ENCODE data around the gene RNU6-7. TPM values are rescaled to one million over a fixed set of nuclear protein-coding genes. Genes with fewer than 3 reads are reported as not detected.

The RNU6-7 gene
- total RNA-seq, 1 experiment from 2014 or later: not detected

DNA sequence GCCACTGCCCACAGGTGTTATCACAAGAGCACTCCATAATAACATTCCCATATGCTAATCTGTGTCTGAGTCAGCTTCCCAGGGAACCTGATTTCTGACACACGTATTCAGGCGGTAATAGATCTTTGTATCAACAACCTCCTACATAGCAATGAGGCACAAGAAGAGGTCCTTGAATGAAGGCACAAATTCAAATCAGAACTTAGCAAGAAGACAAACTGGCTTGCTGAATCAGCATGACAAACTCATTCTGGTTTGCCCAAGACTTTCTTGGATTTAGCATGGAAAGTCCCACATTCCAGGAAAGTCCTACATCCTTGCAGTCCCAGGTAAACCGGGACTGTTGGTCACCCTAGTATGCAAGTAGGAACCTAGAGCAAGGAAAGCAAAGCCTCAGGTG, 33.9 kb upstream of the RNU6-7 start:
- no peak overlapping the region for H3K4me3 ChIP-seq (ENCODE audit: low read length)
- no peaks in the 10 kb centered on the region for H4K20me1 ChIP-seq (ENCODE audit: low read length)
- H3K9ac ChIP-seq (ENCODE audit: low read length): no peak overlapping the region
- no peak overlapping the region for H3K4me2 ChIP-seq (ENCODE audit: low read length)
- H3K36me3 ChIP-seq (ENCODE audit: low read depth, low read length): no peaks in the 10 kb centered on the region
- no peaks in the 10 kb centered on the region for H3K79me2 ChIP-seq (ENCODE audit: low read length)
- H2AFZ ChIP-seq (ENCODE audit: low read length): no peak overlapping the region
- H3K9me2 ChIP-seq (replicated peaks; ENCODE audit: low read length): no peaks in the 10 kb centered on the region
- intact Hi-C loops (cut with micrococcal nuclease): no loop called here
- H3F3A ChIP-seq (ENCODE audit: low read length, unreplicated experiment): no peaks in the 10 kb centered on the region
- H3K4me1 ChIP-seq (ENCODE audit: insufficient read depth, low read length): no peaks in the 10 kb centered on the region
- POLR2A ChIA-PET (ENCODE audit: unreplicated experiment): no interaction called here
- no peak overlapping the region for H3K27ac ChIP-seq (ENCODE audit: low read length)
- CTCF ChIA-PET: no interaction called here
- ATAC-seq (no peak), DNase-seq (no peak)
- no TSS peak for BruUV-seq (replicated peaks)
- no peaks in the 10 kb centered on the region for H3K9me3 ChIP-seq (ENCODE audit: low read length)
- TF ChIP-seq EZH2 (IDR thresholded peaks at IDR 0.05; ENCODE audit: low read length, unreplicated experiment) (no peak), EZH2phosphoT487 (IDR thresholded peaks at IDR 0.05; ENCODE audit: borderline replicate concordance, low read length) (no peak)
- TF ChIP-seq, protein P1, sequence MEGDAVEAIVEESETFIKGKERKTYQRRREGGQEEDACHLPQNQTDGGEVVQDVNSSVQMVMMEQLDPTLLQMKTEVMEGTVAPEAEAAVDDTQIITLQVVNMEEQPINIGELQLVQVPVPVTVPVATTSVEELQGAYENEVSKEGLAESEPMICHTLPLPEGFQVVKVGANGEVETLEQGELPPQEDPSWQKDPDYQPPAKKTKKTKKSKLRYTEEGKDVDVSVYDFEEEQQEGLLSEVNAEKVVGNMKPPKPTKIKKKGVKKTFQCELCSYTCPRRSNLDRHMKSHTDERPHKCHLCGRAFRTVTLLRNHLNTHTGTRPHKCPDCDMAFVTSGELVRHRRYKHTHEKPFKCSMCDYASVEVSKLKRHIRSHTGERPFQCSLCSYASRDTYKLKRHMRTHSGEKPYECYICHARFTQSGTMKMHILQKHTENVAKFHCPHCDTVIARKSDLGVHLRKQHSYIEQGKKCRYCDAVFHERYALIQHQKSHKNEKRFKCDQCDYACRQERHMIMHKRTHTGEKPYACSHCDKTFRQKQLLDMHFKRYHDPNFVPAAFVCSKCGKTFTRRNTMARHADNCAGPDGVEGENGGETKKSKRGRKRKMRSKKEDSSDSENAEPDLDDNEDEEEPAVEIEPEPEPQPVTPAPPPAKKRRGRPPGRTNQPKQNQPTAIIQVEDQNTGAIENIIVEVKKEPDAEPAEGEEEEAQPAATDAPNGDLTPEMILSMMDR (conservative IDR thresholded peaks at IDR 0.05; ENCODE audit: low read depth, low read length): no peak
- H3K27me3 ChIP-seq (ENCODE audit: low read length): no peaks in the 10 kb centered on the region

DNA sequence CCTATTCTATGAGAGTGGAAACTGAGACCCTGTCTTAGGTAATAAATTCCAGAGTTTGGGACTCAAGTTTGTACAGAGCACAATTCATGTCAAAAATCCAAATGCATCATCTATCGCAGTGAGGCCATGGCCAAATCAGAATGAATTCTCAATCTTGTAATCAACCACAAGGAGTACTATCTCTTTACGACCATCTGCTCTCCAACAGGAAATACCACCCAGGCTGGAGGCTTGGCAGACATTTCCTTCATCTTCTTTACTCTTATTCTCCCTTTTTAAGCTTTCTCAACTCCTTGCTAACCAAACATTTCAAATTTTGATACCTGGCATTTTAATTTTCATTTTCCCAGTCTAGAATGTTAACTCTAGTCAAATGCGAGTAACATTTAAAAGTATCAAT, 32.7 kb upstream of the RNU6-7 start:
- no TSS peak for BruUV-seq (replicated peaks)
- Histone ChIP-seq H3K4me2 (ENCODE audit: low read length) (no peak overlapping the region), H3K27ac (ENCODE audit: low read length) (no peak overlapping the region), H3F3A (ENCODE audit: low read length, unreplicated experiment) (no peaks in the 10 kb centered on the region), H3K79me2 (ENCODE audit: low read length) (no peaks in the 10 kb centered on the region), H3K9me3 (ENCODE audit: low read length) (no peaks in the 10 kb centered on the region), H2AFZ (ENCODE audit: low read length) (no peak overlapping the region), H4K20me1 (ENCODE audit: low read length) (no peaks in the 10 kb centered on the region), H3K9ac (ENCODE audit: low read length) (no peak overlapping the region), H3K36me3 (ENCODE audit: low read depth, low read length) (no peaks in the 10 kb centered on the region), H3K27me3 (ENCODE audit: low read length) (no peaks in the 10 kb centered on the region), H3K9me2 (replicated peaks; ENCODE audit: low read length) (no peaks in the 10 kb centered on the region), H3K4me3 (ENCODE audit: low read length) (no peak overlapping the region), H3K4me1 (ENCODE audit: insufficient read depth, low read length) (no peaks in the 10 kb centered on the region)
- ATAC-seq (no peak), DNase-seq (no peak)
- intact Hi-C loops (cut with micrococcal nuclease): no loop called here
- ChIA-PET POLR2A (ENCODE audit: unreplicated experiment) (no interaction called here), CTCF (no interaction called here)
- TF ChIP-seq, protein P1 (conservative IDR thresholded peaks at IDR 0.05; ENCODE audit: low read depth, low read length): no peak

- Histone ChIP-seq H3K4me1 (ENCODE audit: insufficient read depth, low read length) (no peaks in the 10 kb centered on the region), H3K9me3 (ENCODE audit: low read length) (no peaks in the 10 kb centered on the region), H4K20me1 (ENCODE audit: low read length) (no peaks in the 10 kb centered on the region), H2AFZ (ENCODE audit: low read length) (no peak overlapping the region), H3K36me3 (ENCODE audit: low read depth, low read length) (no peaks in the 10 kb centered on the region), H3K27ac (ENCODE audit: low read length) (no peak overlapping the region), H3F3A (ENCODE audit: low read length, unreplicated experiment) (no peaks in the 10 kb centered on the region), H3K4me2 (ENCODE audit: low read length) (no peak overlapping the region), H3K79me2 (ENCODE audit: low read length) (no peaks in the 10 kb centered on the region), H3K9me2 (replicated peaks; ENCODE audit: low read length) (no peaks in the 10 kb centered on the region), H3K9ac (ENCODE audit: low read length) (no peak overlapping the region), H3K4me3 (ENCODE audit: low read length) (no peak overlapping the region), H3K27me3 (ENCODE audit: low read length) (no peaks in the 10 kb centered on the region)
- no peak for DNase-seq
- no peak for ATAC-seq
- POLR2A ChIA-PET (ENCODE audit: unreplicated experiment): no interaction called here
- BruUV-seq (replicated peaks): no TSS peak
- intact Hi-C loops (cut with micrococcal nuclease): no loop called here
- no peak for TF ChIP-seq EZH2phosphoT487 (IDR thresholded peaks at IDR 0.05; ENCODE audit: borderline replicate concordance, low read length)
- TF ChIP-seq EZH2 (IDR thresholded peaks at IDR 0.05; ENCODE audit: low read length, unreplicated experiment): no peak
- TF ChIP-seq, protein P1 (conservative IDR thresholded peaks at IDR 0.05; ENCODE audit: low read depth, low read length): no peak
- CTCF ChIA-PET: no interaction called here
Observed at GRCh38 chr14:32171469-32171868, 30.4 kb upstream of the RNU6-7 start.

All from PC-3 (cell line).